ENCODE measurements around the gene LARGE2.

GRCh38 chr11:45907911-45908370 lies 14.5 kb upstream of the LARGE2 start:
- TF ChIP-seq ZNF157 (tag by site-specific recombination; IDR thresholded peaks at IDR 0.05), result no peak
- TF ChIP-seq CTCF (tag by site-specific recombination; IDR thresholded peaks at IDR 0.05), result no peak
- no peak for TF ChIP-seq ZNF660 (tag by site-specific recombination; IDR thresholded peaks at IDR 0.05)
- TF ChIP-seq ZNF704 (tag by site-specific recombination; IDR thresholded peaks at IDR 0.05), result no peak
- TF ChIP-seq PATZ1 (tag by site-specific recombination; IDR thresholded peaks at IDR 0.05), result no peak
- no peak for TF ChIP-seq SP2 (tag by site-specific recombination; IDR thresholded peaks at IDR 0.05)
- no peak for TF ChIP-seq SALL2 (tag by site-specific recombination; IDR thresholded peaks at IDR 0.05; ENCODE audit: borderline replicate concordance)
- TF ChIP-seq ZNF311 (tag by site-specific recombination; IDR thresholded peaks at IDR 0.05; ENCODE audit: borderline replicate concordance), result no peak
- no peak for TF ChIP-seq PRDM10 (tag by site-specific recombination; IDR thresholded peaks at IDR 0.05)
- no peak for TF ChIP-seq RBAK (tag by site-specific recombination; IDR thresholded peaks at IDR 0.05)
